WERI-Rb-1 (cell line): Measurements from ENCODE around the gene MSANTD4.

ENCODE experiments used
- DNase-seq: peaks from one replicate; pipeline ENCODE4 v3.0.0-alpha.2; 2020
- H3K27ac ChIP-seq: fragments of 250-450 bp; sonication (Bioruptor Pico); 2 replicates; pipeline ENCODE4 v1.5.1; 2020; ENCODE audit warnings: mild to moderate bottlenecking, moderate library complexity
- H3K27me3 ChIP-seq: fragments of 250-450 bp; sonication (Bioruptor Pico); 2 replicates; pipeline ENCODE4 v1.5.1; 2021; ENCODE audit warnings: mild to moderate bottlenecking, low read depth, moderate library complexity; ENCODE audit not compliant: insufficient read depth, severe bottlenecking
- H3K36me3 ChIP-seq: fragments of 250-450 bp; sonication (Bioruptor Pico); 2 replicates; pipeline ENCODE4 v1.5.1; 2020; ENCODE audit warnings: mild to moderate bottlenecking, moderate library complexity
- H3K4me3 ChIP-seq: 2 replicates; pipeline ENCODE4 v1.5.1; 2011; ENCODE audit warnings: low read depth, mild to moderate bottlenecking, control low read depth, low read length
- H3K9me3 ChIP-seq: fragments of 250-450 bp; sonication (Bioruptor Pico); 2 replicates; pipeline ENCODE4 v1.5.1; 2021; ENCODE audit warnings: mild to moderate bottlenecking, moderate library complexity; ENCODE audit not compliant: severe bottlenecking
- TF ChIP-seq, protein P1 (sequence below): IDR thresholded peaks from 2 replicates; pipeline ENCODE4 v1.5.1; 2011; ENCODE audit warnings: low read depth, mild to moderate bottlenecking, control low read depth, inconsistent platforms, low read length

The MSANTD4 gene

DNA sequence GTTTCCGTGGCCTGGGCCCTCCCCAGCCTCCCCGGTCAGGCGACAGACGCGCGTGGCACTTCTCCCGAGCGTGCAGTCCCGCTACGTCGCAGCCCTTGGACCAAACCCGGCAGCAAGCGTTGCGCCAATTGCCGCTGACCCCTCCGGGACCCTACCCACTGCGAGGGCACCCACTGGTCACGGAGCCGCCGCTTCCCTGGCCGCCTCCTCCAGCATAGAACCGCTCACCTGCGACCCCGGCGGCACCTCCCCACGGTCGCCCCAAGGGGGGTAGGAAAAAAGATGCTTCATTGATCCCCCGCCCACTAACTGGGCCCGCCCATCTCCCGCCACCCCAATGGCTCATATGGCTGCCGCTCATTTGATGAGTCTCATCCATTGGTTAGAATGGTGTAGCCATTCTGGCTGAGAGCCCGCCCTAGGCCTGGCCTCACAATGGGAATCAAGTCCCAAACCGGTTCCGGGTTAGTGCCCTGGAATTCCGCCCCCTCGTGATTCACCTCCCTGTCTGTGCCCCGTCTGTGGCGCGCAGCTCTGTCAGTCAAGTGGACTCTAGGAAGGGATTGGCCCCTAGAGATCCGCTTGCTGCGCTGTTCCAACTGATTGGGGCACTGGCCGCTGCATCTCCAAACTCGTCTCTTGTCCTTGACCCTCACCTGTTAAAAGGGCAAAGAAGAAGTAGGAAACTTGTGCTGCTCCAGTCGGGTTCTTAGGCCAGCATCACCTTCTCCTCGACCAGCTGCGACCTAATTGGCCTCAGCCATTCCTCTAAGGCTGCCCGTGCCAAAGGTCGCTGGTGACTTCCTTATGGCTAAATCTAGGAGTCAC lies at the start of gene MSANTD4:
Gene MSANTD4 (minus strand): TSS at position 274 of the 828 bp plus-strand sequence. CDS start 11,323 bp downstream, outside the sequence.
- H3K4me3 ChIP-seq, result peak within 1 kb of the TSS; percentile 82
- peak; percentile 99 for DNase-seq
- TF ChIP-seq, protein P1, sequence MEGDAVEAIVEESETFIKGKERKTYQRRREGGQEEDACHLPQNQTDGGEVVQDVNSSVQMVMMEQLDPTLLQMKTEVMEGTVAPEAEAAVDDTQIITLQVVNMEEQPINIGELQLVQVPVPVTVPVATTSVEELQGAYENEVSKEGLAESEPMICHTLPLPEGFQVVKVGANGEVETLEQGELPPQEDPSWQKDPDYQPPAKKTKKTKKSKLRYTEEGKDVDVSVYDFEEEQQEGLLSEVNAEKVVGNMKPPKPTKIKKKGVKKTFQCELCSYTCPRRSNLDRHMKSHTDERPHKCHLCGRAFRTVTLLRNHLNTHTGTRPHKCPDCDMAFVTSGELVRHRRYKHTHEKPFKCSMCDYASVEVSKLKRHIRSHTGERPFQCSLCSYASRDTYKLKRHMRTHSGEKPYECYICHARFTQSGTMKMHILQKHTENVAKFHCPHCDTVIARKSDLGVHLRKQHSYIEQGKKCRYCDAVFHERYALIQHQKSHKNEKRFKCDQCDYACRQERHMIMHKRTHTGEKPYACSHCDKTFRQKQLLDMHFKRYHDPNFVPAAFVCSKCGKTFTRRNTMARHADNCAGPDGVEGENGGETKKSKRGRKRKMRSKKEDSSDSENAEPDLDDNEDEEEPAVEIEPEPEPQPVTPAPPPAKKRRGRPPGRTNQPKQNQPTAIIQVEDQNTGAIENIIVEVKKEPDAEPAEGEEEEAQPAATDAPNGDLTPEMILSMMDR, result no peak
- no peaks in the 10 kb centered on the region for H3K36me3 ChIP-seq
- no peaks in the 10 kb centered on the region for H3K9me3 ChIP-seq
- peak within 1 kb of the TSS; percentile 79 for H3K27ac ChIP-seq
- H3K27me3 ChIP-seq, result no peaks in the 10 kb centered on the region

DNA sequence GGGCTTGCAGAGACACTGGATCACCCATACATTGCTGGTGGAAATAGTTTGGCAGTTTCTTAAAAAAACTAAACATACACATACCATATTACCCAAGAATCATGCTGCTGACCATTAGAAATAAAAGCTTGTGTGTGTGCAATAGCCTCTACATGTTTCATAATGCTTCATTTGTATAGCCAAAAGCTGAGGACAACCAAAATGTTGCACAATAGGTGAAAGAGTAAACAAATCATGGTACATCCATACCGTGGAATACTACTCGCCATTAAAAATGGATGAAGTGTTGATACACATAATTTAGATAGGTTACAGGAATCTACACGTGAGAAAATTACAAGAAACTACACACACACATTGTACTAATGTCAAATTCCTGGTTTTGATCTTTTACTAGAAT lies 48.6 kb upstream of the MSANTD4 start:
- Histone ChIP-seq H3K9me3 (no peaks in the 10 kb centered on the region), H3K27ac (no peak overlapping the region), H3K4me3 (no peak overlapping the region), H3K36me3 (no peaks in the 10 kb centered on the region), H3K27me3 (no peaks in the 10 kb centered on the region)
- TF ChIP-seq, protein P1, result no peak
- no peak for DNase-seq

DNA sequence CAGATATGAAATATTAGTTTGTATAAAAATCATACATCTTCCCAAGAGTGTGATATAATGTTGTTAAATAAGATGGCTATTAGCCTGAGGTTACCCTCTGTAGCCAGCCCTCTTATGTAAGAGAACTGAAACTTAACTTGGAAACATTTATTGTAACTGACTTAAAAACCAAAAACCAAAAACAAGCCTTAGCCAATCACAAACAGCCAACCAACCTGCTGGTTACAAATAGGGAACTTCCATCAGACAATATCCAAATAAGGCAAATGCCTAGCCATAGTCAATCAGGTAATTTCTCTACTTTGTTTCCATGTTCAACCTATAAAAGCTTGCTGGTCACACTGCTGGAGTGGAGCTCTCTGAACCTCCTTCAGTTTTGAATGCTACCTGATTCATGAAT lies 41.0 kb upstream of the MSANTD4 start:
- no peaks in the 10 kb centered on the region for H3K9me3 ChIP-seq
- TF ChIP-seq, protein P1, result no peak
- DNase-seq, result no peak
- H3K36me3 ChIP-seq, result no peaks in the 10 kb centered on the region
- H3K27me3 ChIP-seq, result no peaks in the 10 kb centered on the region
- no peak overlapping the region for H3K4me3 ChIP-seq
- H3K27ac ChIP-seq, result peak overlapping the region; percentile 35

DNA sequence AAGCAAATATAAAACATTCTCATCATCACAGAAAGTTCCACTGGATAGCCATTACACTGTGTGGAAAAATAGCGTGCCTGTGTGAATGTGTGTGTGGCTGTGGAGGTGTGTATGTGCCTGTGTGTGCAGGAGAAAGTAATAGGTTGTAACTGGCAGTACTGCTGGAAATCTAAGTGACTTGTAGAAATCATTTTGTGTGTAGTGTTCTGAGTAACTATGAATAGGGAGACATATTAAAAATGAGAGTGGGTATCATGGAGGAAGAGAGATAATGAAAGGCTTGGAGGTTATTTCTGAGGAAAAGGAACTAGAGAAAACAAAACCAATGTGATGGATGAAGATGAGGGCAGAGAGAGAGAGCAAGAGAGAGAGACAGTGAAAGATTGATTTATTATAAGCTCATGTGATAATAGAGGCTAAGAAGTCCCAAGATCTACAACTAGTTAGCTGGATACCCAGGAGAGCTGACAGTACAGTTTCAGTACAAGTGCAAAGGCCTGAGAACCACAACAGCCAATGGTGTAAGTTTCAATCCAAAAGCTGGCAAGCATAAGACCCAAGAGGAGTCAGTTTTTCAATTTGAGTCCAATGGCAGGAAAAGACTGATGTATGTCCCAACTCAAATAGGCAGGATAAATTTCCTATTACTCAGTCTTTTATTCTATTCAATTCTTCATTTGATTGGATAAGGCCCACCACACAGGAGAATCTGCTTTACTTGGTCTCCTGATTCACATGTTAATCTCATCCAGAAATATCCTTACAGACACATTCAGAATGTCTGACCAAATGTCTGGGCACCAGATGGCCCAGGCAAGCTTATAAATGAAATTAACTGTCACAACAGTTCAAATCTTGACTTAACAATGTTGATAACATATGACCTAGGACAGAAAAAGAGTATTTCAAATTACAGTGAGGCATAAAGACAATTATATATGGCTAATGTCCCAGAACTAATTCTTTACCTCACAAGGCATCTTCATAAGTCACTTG lies 40.2 kb upstream of the MSANTD4 start:
- Histone ChIP-seq H3K27ac (peak overlapping the region; percentile 35), H3K4me3 (no peak overlapping the region)
- peak; percentile 45 for DNase-seq

DNA sequence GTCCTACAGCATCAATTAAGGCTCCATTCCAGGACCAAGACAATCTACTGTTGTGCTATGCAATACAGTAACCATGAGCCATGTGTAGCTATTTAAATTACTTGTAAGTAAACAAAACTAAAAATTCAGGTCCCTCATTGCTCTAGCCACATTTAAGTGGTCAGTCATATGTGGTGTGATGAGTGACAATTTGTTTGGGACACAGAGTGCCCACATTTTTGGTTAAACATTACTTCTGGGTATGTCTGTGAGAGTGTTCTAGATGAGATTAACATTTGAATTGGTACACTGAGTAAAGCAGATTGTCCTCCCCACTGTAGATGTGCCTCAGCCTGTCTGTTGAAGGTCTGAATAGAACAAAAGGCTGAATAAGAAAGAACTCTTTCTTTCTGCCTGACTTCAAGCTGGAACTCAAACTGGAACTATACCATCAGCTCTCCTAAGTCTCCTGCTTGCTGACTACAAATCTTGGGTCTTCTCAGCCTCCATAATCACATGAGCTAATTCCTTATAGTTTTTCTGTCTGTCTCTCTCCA lies 39.3 kb upstream of the MSANTD4 start:
- Histone ChIP-seq H3K27ac (peak overlapping the region; percentile 29; the same call in 1 of the 2 replicates), H3K36me3 (no peaks in the 10 kb centered on the region), H3K4me3 (no peak overlapping the region), H3K27me3 (no peaks in the 10 kb centered on the region), H3K9me3 (no peaks in the 10 kb centered on the region)
- DNase-seq, result no peak
- TF ChIP-seq, protein P1, result no peak

More for the DNA sequence above, 40.2 kb upstream of the MSANTD4 start:
- H3K9me3 ChIP-seq, result no peaks in the 10 kb centered on the region
- H3K36me3 ChIP-seq, result no peaks in the 10 kb centered on the region
- no peaks in the 10 kb centered on the region for H3K27me3 ChIP-seq
- TF ChIP-seq, protein P1, result no peak
